ENCODE measurements around the gene CACNG5.

The CACNG5 gene

GRCh38 chr17:66795486-66795885 lies 39.4 kb upstream of the CACNG5 start (continued):
- TF ChIP-seq CREB5 (CRISPR knock-in tag; IDR thresholded peaks at IDR 0.05; ENCODE audit: low read depth), result no peak
- no peak for TF ChIP-seq OSR1 (CRISPR knock-in tag; IDR thresholded peaks at IDR 0.05)
- no peak for TF ChIP-seq POU6F1 (CRISPR knock-in tag; IDR thresholded peaks at IDR 0.05; ENCODE audit: borderline replicate concordance, low read depth)
- no peak for TF ChIP-seq TCF4 (CRISPR knock-in tag; IDR thresholded peaks at IDR 0.05; ENCODE audit: borderline replicate concordance)
- no peak for TF ChIP-seq SNAI2 (CRISPR knock-in tag; IDR thresholded peaks at IDR 0.05)
- no peak for TF ChIP-seq CSDC2 (CRISPR knock-in tag; IDR thresholded peaks at IDR 0.05)

GRCh38 chr17:66799849-66800537 lies 34.9 kb upstream of the CACNG5 start:
- ATAC-seq, result no peak
- TF ChIP-seq CSDC2 (CRISPR knock-in tag; IDR thresholded peaks at IDR 0.05) (no peak), ZNF70 (CRISPR knock-in tag; IDR thresholded peaks at IDR 0.05) (no peak), BACH2 (CRISPR knock-in tag; IDR thresholded peaks at IDR 0.05; ENCODE audit: borderline replicate concordance) (no peak), PPARA (CRISPR knock-in tag; IDR thresholded peaks at IDR 0.05; ENCODE audit: borderline replicate concordance) (no peak), CSRNP3 (CRISPR knock-in tag; IDR thresholded peaks at IDR 0.05) (no peak), PATZ1 (CRISPR knock-in tag; IDR thresholded peaks at IDR 0.05; ENCODE audit: borderline replicate concordance) (no peak), SNAI2 (CRISPR knock-in tag; IDR thresholded peaks at IDR 0.05) (no peak), OSR1 (CRISPR knock-in tag; IDR thresholded peaks at IDR 0.05) (no peak), ZNF8 (CRISPR knock-in tag; IDR thresholded peaks at IDR 0.05) (no peak), CREB5 (CRISPR knock-in tag; IDR thresholded peaks at IDR 0.05; ENCODE audit: low read depth) (no peak), TCF4 (CRISPR knock-in tag; IDR thresholded peaks at IDR 0.05; ENCODE audit: borderline replicate concordance) (no peak), ZFP30 (CRISPR knock-in tag; IDR thresholded peaks at IDR 0.05) (no peak), GLIS3 (CRISPR knock-in tag; IDR thresholded peaks at IDR 0.05) (no peak), ESRRG (CRISPR knock-in tag; IDR thresholded peaks at IDR 0.05) (no peak), TSHZ2 (CRISPR knock-in tag; IDR thresholded peaks at IDR 0.05) (no peak), TOX (CRISPR knock-in tag; IDR thresholded peaks at IDR 0.05; ENCODE audit: borderline replicate concordance) (no peak), ZFP3 (CRISPR knock-in tag; IDR thresholded peaks at IDR 0.05) (no peak), POU6F1 (CRISPR knock-in tag; IDR thresholded peaks at IDR 0.05; ENCODE audit: borderline replicate concordance, low read depth) (no peak)

All from SK-N-SH treated with all-trans-retinoic acid at 6 μM for 48 hours (cell line).